Stimulated activated CD8-positive, alpha-beta memory T cell treated with anti-CD3 and anti-CD28 coated beads, Interleukin-7, amount 100 ng/mL, for 4 hours (primary cell): ENCODE results near the gene RBBP8NL.
"Not testable (repeated sequence)": the region's sequence is repeated elsewhere in the genome, so short reads cannot be mapped to it uniquely, and the experiment has no call there.

Source experiments
- DNase-seq, 2 donors: peaks; one replicate each; pipeline ENCODE4 v3.0.0-alpha.2; 2020; ENCODE audit warnings: low read depth in 2 of 2

The RBBP8NL gene

DNA sequence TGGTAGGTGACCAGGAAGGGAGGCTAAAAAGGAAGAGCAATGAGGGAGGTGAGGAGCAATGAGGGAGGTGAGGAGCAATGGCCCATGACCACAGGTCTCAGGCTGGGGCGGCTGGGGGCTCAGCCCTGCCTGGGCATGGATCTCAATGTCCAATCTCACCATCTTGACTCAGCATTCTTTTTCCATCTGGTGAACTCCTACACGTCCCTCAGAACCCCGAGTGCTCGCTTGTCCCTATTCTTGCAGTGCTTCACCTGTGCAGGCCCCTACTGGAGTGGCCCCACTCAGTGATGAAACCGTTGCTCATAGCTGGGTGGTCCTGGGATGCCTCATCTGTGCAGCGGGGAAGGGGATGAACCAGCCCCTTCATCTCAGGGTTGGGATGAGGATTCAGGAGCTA is 16.9 kb upstream of the RBBP8NL start:
- no peak for DNase-seq

GRCh38 chr20:62441987-62442539 is 14.7 kb upstream of the RBBP8NL start:
- no peak for DNase-seq

DNA sequence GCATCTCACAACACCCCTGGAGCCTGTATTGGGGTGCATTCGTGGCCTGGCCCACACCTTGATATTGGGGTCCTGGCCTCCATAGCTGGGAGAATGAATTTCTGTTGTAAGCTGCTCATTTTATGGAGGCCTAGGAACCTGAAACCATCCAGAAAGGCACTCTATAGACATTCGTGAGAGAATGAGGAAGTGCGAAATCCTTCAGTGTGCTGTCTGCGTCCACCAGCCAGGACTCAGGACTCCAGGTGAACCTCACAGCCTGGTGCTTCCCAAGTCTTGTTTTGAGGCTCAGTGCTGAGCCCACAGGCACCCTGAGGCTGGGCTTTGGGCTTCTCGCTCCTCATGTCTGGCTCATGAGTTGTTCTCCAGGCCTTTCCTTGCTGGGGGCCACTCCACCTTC is 11.9 kb upstream of the RBBP8NL start:
- no peak for DNase-seq

- DNase-seq: no peak
Measured at GRCh38 chr20:62437927-62438326, 10.6 kb upstream of the RBBP8NL start.

DNA sequence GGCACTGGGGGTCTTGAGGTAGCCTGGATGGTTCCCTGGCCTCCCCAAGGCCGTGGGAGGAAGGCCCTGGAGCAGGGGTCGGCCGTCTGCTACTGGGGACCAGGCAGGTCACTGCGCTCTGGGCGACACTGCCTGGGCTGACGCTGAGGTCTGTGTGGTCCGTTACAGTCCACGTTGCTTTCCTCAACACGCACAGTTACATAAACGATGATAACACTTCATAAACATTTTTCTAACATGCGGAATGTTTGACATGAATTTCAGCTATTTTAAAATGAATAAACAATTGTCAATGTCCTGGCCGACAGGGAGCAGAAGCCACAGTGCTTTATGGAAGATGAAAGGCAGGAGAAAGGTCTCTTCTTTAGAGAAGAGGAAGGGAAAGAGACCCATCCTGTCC is 10.2 kb upstream of the RBBP8NL start:
- DNase-seq: no peak

- DNase-seq: no peak
Measured at GRCh38 chr20:62436692-62437091, 9.4 kb upstream of the RBBP8NL start.

GRCh38 chr20:62433658-62434497 is 6.5 kb upstream of the RBBP8NL start:
- no peak for DNase-seq

- DNase-seq: no peak
Measured at GRCh38 chr20:62430866-62431447, 3.6 kb upstream of the RBBP8NL start.

DNA sequence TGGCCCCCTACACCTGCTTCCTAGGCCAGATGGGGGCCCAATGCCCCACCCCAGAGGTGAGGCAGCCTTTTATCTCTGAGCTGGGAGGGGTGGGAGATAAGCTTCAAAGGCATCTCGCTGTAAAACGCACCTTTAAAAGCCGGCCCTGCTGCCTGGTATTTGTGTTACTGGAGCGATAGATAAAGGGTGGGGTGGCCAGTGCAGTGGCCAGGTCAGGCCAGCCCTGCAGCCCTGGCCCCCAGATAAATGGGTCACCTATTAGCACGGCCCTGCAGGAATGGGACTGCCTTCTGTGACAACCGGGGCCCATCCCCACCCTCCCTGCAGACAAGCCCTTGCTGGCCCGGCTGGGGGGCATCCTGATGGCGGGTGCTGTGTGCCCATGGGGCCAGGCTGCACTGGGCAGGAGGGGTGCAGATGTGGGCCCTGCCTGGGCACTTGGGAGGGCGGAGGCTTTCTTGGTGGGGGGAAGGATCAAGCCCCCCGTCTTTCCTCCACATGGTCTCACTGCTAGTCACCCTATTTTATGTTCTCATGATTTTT is 3.0 kb upstream of the RBBP8NL start:
- no peak for DNase-seq

DNA sequence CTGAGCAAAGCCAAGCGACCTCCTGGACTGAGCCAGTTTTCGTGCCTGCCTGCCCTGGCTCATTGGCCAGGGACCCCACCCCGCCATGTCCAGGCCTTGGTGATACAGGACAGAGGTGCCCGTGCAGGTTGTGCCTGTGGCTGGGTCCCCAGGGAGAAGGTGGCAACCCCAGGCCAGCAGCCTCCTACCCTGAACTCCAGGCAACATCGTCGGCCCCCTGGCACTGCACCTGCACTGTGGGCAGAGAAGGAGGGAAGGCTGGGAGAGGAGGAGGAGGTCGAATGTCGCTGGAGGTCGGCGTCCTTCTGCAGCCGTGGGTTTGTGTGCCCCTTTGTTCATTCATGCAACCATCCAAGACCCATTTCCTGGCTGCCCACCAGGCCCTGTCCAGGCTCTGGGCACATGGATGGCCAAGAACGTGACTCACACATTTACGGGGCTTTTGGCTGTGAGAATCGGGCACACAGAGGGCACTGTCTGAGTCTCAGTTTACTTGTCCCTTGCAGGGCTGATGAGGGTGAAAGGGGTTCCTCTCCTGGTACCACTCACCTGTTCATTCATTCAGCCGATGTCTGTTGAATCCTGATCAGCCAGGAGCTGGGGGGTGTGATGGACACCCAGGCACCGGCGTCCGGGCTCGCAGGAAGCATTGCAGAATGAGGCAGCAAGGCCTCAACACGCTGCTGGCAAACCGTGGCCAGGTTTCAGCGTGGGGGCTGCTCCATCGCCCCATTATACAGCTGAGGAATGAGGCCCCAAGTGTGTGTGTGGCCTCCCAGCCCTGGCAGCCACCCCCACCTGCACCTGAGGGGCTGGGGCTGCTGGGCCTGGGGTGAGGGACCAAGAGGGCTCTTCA is 2.3 kb upstream of the RBBP8NL start:
- no peak for DNase-seq

GRCh38 chr20:62428396-62429295 is 1.3 kb upstream of the RBBP8NL start:
- no peak for DNase-seq

DNA sequence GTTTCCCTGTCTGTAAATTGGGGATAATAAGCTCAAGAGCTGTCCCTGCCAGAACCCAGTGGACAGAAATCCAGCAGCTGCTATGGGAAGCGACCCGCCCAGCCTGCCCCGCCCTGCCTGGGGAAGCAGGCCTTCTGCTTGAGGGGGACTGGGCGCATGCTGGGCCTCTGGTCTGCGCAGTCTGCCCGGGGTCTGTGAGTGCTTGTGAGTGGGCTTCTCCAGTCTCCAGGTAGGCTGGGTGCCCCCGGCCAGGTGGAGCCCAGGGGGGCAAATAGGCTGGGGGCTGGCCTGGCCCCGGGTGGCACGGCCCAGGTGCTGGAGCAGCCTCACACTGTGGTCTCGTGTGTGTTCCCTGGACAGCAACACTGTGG is 648 bp upstream of the RBBP8NL start:
- DNase-seq: no peak

GRCh38 chr20:62426699-62427131 is 624 bp downstream of the RBBP8NL start:
- no peak for DNase-seq

GRCh38 chr20:62426059-62426348 is 1.3 kb downstream of the RBBP8NL start:
- not testable (repeated sequence) for DNase-seq

DNA sequence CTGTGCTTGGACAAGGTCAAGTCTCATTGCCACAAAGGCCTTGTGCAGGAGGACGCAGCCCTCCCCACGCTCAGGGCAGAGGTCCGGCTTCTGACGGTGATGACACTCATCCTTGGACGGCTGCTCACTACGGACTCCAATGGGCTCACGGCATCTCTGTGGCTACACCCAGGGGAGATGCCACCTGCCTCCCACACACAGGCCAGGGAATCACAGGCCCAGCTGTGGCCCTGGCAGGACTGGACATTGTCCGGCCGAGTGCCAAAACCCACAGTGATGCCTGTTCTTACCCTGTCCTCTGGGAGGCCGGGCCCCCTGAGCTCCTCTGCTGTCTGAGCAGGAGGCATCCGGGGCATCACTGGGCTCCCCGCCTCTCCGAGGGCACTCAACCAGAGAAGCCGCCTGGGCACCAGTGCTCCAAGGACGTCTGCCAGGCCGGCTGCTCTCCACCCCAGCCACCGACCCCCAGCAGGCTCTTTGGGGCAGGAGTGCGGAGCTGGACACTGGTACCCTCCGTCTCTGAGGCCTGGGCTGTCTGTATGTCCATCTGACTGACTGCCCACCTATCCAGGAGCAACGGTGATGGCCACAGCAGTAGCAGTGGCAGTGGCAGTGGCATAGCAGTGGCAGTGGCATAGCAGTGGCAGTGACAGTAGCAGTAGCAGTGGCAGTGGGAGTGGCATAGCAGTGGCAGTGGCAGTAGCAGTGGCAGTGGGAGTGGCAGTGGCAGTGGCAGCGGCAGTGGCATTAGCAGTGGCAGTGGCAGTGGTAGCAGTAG is 1.9 kb downstream of the RBBP8NL start:
- DNase-seq: no peak

DNA sequence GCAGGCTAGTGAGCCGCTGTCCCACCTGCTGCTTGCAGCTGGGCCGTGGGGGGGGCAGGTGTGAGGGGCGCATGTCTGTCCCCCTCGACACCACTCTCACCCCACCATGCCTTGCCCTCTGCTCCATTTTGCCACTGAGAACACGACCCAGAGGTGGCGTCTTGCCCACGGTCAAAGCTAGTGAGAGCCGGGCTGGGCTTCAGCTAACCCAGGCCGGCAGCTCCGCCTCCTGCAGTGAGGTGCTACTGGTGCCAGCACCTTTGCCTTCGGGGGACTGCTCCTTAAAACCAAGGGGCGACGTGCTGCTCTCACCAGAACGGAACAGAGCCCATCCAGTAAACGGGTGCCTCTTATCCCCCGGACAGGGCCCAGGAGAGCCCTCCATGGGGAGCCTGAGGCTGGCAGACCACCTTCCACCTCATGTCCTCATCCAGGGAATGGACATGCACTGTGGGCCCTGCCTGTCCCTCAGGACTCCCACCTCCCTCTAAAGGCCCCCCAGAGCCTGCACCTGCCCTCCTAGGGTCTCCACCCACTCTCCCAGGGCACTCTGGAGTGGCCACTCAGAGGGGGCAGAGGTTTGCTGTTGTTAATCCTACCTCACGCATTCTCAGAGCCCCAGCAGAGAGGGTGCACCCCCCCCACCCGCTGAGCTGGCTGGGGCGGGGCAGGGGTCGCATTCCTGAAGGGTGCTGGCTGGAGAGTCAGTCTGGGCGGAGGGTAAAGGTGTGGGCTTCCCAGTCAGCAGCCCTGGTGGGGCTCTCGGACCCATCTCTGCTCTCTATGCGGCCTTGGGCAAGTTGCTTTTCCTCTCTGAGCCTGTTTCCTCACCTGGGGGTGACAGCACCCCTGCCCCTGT is 2.9 kb downstream of the RBBP8NL start:
- no peak for DNase-seq

- DNase-seq: no peak
Measured at GRCh38 chr20:62423326-62423706, 4.0 kb downstream of the RBBP8NL start.

- no peak for DNase-seq
Measured at GRCh38 chr20:62422636-62423325, 4.6 kb downstream of the RBBP8NL start.

- no peak for DNase-seq
Measured at GRCh38 chr20:62421716-62421990, 5.7 kb downstream of the RBBP8NL start.
